ENCODE results near the gene C6.

Gene C6

GRCh38 chr5:41095324-41096101, 117.8 kb downstream of the C6 start:
- TF ChIP-seq CTCF (conservative IDR thresholded peaks at IDR 0.05) = no peak
- no peak overlapping the region for H3K27ac ChIP-seq

GRCh38 chr5:41094871-41095270, 118.5 kb downstream of the C6 start:
- no peak overlapping the region for H3K27ac ChIP-seq
- TF ChIP-seq CTCF (conservative IDR thresholded peaks at IDR 0.05) = no peak

GRCh38 chr5:41093803-41094202, 119.5 kb downstream of the C6 start:
- H3K27ac ChIP-seq = no peak overlapping the region
- TF ChIP-seq CTCF (conservative IDR thresholded peaks at IDR 0.05) = no peak
